ENCODE data around the gene EVI5L. TPM values are rescaled to one million over a fixed set of nuclear protein-coding genes. Genes with fewer than 3 reads are reported as not detected.

Gene EVI5L
- total and polyA plus RNA-seq, 2 of the 13 experiments (the other 11 are each of a cell fraction or from before 2014, with no cell fraction given), result 1.7 to 2.4 TPM

- no peak for TF ChIP-seq GFI1 (CRISPR knock-in tag; IDR thresholded peaks at IDR 0.05; ENCODE audit: borderline replicate concordance)
- no peak for TF ChIP-seq HNRNPL (IDR thresholded peaks at IDR 0.05; ENCODE audit: low read depth, low read length)
- TF ChIP-seq NFKB2 (CRISPR knock-in tag; IDR thresholded peaks at IDR 0.05; ENCODE audit: borderline replicate concordance), result no peak
- no peak; the same call in 1 of the 2 replicates for TF ChIP-seq MEIS2 (CRISPR knock-in tag; IDR thresholded peaks at IDR 0.05)
- no peak for TF ChIP-seq ZNF772 (CRISPR knock-in tag; IDR thresholded peaks at IDR 0.05)
- no peak for TF ChIP-seq AGO2 (optimal IDR thresholded peaks at IDR 0.05; ENCODE audit: low read depth, low read length)
- TF ChIP-seq CEBPZ (IDR thresholded peaks at IDR 0.05; ENCODE audit: low read length), result no peak
- no peak for TF ChIP-seq JUNB (CRISPR knock-in tag; IDR thresholded peaks at IDR 0.05; ENCODE audit: borderline replicate concordance)
- TF ChIP-seq ZNF451 (CRISPR knock-in tag; IDR thresholded peaks at IDR 0.05), result no peak
- no peak for TF ChIP-seq ATF7 (IDR thresholded peaks at IDR 0.05)
- peak; percentile 11; the same call in 1 of the 2 replicates for TF ChIP-seq ATF7 (CRISPR knock-in tag; IDR thresholded peaks at IDR 0.05)
- TF ChIP-seq DPF2 (CRISPR knock-in tag; IDR thresholded peaks at IDR 0.05; ENCODE audit: borderline replicate concordance, low read depth), result no peak
- no peak for TF ChIP-seq ZNF629 (CRISPR knock-in tag; conservative IDR thresholded peaks at IDR 0.05)
- TF ChIP-seq ZNF687 (CRISPR knock-in tag; IDR thresholded peaks at IDR 0.05), result no peak; the same call in none of the 2 replicates
- TF ChIP-seq ARHGAP35 (CRISPR knock-in tag; IDR thresholded peaks at IDR 0.05; ENCODE audit: borderline replicate concordance), result no peak
- no peak for TF ChIP-seq MEIS1 (CRISPR knock-in tag; IDR thresholded peaks at IDR 0.05; ENCODE audit: borderline replicate concordance)
- peak; percentile 54; the same call in 1 of the 2 replicates for TF ChIP-seq DMTF1 (CRISPR knock-in tag; IDR thresholded peaks at IDR 0.05)
- TF ChIP-seq ZNF879 (CRISPR knock-in tag; IDR thresholded peaks at IDR 0.05), result peak; percentile 5
- TF ChIP-seq KLF6 (CRISPR knock-in tag; IDR thresholded peaks at IDR 0.05), result no peak
- TF ChIP-seq ZNF709 (CRISPR knock-in tag; IDR thresholded peaks at IDR 0.05), result no peak
- no peak for TF ChIP-seq PTBP1 (IDR thresholded peaks at IDR 0.05; ENCODE audit: low read depth, low read length, poor library complexity, severe bottlenecking)
- TF ChIP-seq ATF3 (CRISPR knock-in tag; IDR thresholded peaks at IDR 0.05), result no peak
These were observed 23.7 kb downstream of the EVI5L start (continued) for GRCh38 chr19:7853770-7854128.
